Measurements from ENCODE around the gene RHO.
A peak's percentile ranks its signal among the peaks of the same experiment; 100 is the strongest.
"Not testable (repeated sequence)": the region's sequence is repeated elsewhere in the genome, so short reads cannot be mapped to it uniquely, and the experiment has no call there.

RHO gene

GRCh38 chr3:129493206-129493605, 35.2 kb upstream of the RHO start:
- TF ChIP-seq CTCF (conservative IDR thresholded peaks at IDR 0.05; ENCODE audit: low read depth, low read length), result no peak
- no peak for DNase-seq (ENCODE audit: low read depth)
- no peak overlapping the region for H3K4me3 ChIP-seq (ENCODE audit: low read depth, low read length)

GRCh38 chr3:129494499-129494898, 33.9 kb upstream of the RHO start:
- peak; percentile 46 for DNase-seq (ENCODE audit: low read depth)
- not testable (repeated sequence) for H3K4me3 ChIP-seq (ENCODE audit: low read depth, low read length)

- not testable (repeated sequence) for H3K4me3 ChIP-seq (ENCODE audit: low read depth, low read length)
- peak; percentile 68 for DNase-seq (ENCODE audit: low read depth)
Observed at GRCh38 chr3:129495006-129495639, 33.3 kb upstream of the RHO start.

GRCh38 chr3:129497876-129498275, 30.6 kb upstream of the RHO start:
- H3K4me3 ChIP-seq (ENCODE audit: low read depth, low read length), result not testable (repeated sequence)

GRCh38 chr3:129498603-129499488, 29.6 kb upstream of the RHO start:
- not testable (repeated sequence) for DNase-seq (ENCODE audit: low read depth); H3K4me3 ChIP-seq (ENCODE audit: low read depth, low read length)

More at GRCh38 chr3:129497876-129498275, 30.6 kb upstream of the RHO start:
- not testable (repeated sequence) for DNase-seq (ENCODE audit: low read depth)

GRCh38 chr3:129499604-129500333, 28.7 kb upstream of the RHO start:
- H3K4me3 ChIP-seq (ENCODE audit: low read depth, low read length); DNase-seq (ENCODE audit: low read depth): not testable (repeated sequence)

GRCh38 chr3:129500334-129500658, 28.1 kb upstream of the RHO start:
- DNase-seq (ENCODE audit: low read depth), result no peak
- no peak overlapping the region for H3K4me3 ChIP-seq (ENCODE audit: low read depth, low read length)
- TF ChIP-seq CTCF (conservative IDR thresholded peaks at IDR 0.05; ENCODE audit: low read depth, low read length), result no peak

GRCh38 chr3:129501630-129502029, 26.8 kb upstream of the RHO start:
- no peak overlapping the region for H3K4me3 ChIP-seq (ENCODE audit: low read depth, low read length)
- DNase-seq (ENCODE audit: low read depth), result no peak
- TF ChIP-seq CTCF (conservative IDR thresholded peaks at IDR 0.05; ENCODE audit: low read depth, low read length), result no peak

GRCh38 chr3:129502641-129503408, 25.6 kb upstream of the RHO start:
- no peak overlapping the region for H3K4me3 ChIP-seq (ENCODE audit: low read depth, low read length)
- DNase-seq (ENCODE audit: low read depth), result no peak
- no peak for TF ChIP-seq CTCF (conservative IDR thresholded peaks at IDR 0.05; ENCODE audit: low read depth, low read length)

All from choroid plexus epithelial cell (primary cell).